ENCODE data around the gene CWC27.

- TF ChIP-seq CTCF (IDR thresholded peaks at IDR 0.05) (no peak), EP300 (IDR thresholded peaks at IDR 0.05) (no peak), POLR2A (IDR thresholded peaks at IDR 0.05) (no peak)
Measured at GRCh38 chr5:65013166-65013565, 244.4 kb downstream of the CWC27 start.

Measured in stomach (tissue), 4 donors.